ENCODE data around the gene PCDH9. TPM values are rescaled to one million over a fixed set of nuclear protein-coding genes. Genes with fewer than 3 reads are reported as not detected.

PCDH9 gene
- total RNA-seq, 6 donors from 2014 or later, result 3.1 to 19.4 (median 7.8) TPM

DNA sequence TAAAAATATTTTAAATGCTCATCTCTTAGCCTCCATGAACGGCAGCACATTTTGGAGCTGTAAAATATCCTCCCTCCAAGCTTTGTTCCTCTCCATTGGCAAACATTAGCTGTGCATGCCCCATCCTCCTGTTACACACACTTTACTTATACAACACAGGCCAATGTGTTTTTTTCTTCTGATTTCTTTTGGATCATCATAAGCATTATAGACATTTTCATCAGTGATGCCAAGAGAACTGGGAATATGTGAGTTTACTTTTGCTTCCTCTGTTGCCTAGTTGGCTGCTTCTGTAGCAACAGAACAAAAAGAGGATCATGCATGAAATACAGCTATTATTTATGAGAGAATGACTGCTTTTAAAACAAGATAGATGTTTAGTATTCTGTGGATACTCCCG, 142.6 kb downstream of the PCDH9 start:
- Histone ChIP-seq H3K27me3 (no peaks in the 10 kb centered on the region), H3K4me3 (no peak overlapping the region), H3K9me3 (no peaks in the 10 kb centered on the region), H3K27ac (no peak overlapping the region), H3K36me3 (no peaks in the 10 kb centered on the region), H3K4me1 (no peaks in the 10 kb centered on the region)
- WGBS, 2 donors, result 77 to 82% methylated on average over 2 of the region's 2 CpGs
- DNase-seq (no peak), ATAC-seq (ENCODE audit: low FRiP score in 2 of 2) (no peak)
- TF ChIP-seq EP300 (IDR thresholded peaks at IDR 0.05) (no peak), POLR2AphosphoS5 (IDR thresholded peaks at IDR 0.05) (no peak), POLR2A (IDR thresholded peaks at IDR 0.05) (no peak)
- TF ChIP-seq, protein P1, sequence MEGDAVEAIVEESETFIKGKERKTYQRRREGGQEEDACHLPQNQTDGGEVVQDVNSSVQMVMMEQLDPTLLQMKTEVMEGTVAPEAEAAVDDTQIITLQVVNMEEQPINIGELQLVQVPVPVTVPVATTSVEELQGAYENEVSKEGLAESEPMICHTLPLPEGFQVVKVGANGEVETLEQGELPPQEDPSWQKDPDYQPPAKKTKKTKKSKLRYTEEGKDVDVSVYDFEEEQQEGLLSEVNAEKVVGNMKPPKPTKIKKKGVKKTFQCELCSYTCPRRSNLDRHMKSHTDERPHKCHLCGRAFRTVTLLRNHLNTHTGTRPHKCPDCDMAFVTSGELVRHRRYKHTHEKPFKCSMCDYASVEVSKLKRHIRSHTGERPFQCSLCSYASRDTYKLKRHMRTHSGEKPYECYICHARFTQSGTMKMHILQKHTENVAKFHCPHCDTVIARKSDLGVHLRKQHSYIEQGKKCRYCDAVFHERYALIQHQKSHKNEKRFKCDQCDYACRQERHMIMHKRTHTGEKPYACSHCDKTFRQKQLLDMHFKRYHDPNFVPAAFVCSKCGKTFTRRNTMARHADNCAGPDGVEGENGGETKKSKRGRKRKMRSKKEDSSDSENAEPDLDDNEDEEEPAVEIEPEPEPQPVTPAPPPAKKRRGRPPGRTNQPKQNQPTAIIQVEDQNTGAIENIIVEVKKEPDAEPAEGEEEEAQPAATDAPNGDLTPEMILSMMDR (IDR thresholded peaks at IDR 0.05), result no peak

DNA sequence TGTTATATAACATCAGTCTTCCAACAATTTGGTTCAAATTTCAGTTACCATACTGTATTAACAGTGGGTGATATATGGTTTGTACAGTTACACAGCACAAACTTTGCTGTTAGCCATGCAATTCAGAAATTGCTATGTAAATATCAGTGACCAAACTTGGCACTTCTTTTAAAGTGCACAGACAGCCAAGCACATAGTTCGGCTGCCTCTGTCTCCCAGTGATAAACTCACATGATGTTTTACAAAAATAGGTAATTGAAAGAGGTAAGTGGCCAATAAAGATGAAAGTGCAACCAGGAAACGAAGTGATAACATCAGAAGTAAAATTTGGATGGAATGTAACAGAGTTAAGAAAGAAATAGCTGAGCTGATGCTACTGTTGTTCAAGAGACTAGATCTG, 143.9 kb downstream of the PCDH9 start:
- Histone ChIP-seq H3K4me3 (no peak overlapping the region), H3K27ac (no peak overlapping the region), H3K27me3 (no peaks in the 10 kb centered on the region), H3K4me1 (no peaks in the 10 kb centered on the region), H3K36me3 (no peaks in the 10 kb centered on the region), H3K9me3 (no peaks in the 10 kb centered on the region)
- DNase-seq (no peak), ATAC-seq (ENCODE audit: low FRiP score in 2 of 2) (no peak)
- TF ChIP-seq, protein P1 (IDR thresholded peaks at IDR 0.05), result no peak
- no peak for TF ChIP-seq EP300 (IDR thresholded peaks at IDR 0.05)
- no peak for TF ChIP-seq POLR2AphosphoS5 (IDR thresholded peaks at IDR 0.05)
- WGBS, 2 donors, result 53% methylated on average over 2 of the region's 2 CpGs

DNA sequence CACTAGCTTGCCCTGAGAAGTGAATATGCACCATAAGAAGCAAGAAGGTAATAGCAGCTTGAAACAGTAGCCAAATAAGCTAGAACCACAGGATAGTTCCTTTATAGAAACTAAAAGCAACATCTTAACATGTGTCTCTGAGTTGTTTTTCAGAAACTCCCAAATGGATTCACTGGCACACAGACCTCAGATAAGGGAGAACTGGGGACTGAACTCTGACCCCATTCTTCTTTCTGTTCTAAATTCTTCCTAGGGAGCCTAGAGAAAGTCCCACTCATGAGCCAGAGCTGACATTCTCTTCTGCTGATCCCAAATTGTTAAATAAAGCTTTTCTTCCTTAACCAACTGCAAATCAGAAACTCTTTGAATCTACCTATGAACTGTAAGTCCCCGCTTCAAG, 146.1 kb downstream of the PCDH9 start:
- WGBS, 2 donors, result 94 to 97% methylated on average over 1 of the region's 1 CpG
- Histone ChIP-seq H3K36me3 (no peaks in the 10 kb centered on the region), H3K27me3 (no peaks in the 10 kb centered on the region), H3K9me3 (no peaks in the 10 kb centered on the region), H3K4me3 (no peak overlapping the region), H3K27ac (no peak overlapping the region), H3K4me1 (no peaks in the 10 kb centered on the region)
- DNase-seq (no peak), ATAC-seq (ENCODE audit: low FRiP score in 2 of 2) (no peak)
- no peak for TF ChIP-seq POLR2A (IDR thresholded peaks at IDR 0.05)
- TF ChIP-seq, protein P1 (IDR thresholded peaks at IDR 0.05), result no peak
- TF ChIP-seq POLR2AphosphoS5 (IDR thresholded peaks at IDR 0.05), result no peak
- no peak for TF ChIP-seq EP300 (IDR thresholded peaks at IDR 0.05)

DNA sequence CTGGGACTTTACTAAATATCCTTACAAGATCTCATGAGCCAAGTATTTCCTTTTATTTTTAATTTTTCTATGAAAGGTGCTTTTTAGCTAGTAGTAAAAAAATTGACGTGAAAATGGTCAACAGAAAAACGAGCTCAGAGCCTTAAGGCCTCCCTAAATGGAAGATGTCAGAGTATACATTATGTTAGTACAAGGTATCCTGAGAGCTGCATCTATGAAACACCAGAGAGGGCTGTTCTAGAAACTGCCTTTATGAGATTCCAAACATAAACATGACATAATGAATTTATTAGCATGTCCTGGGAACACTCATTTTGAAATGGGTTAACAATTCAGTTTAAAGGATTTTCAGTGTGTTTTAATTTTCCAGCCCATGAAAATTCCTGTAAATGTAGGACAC, 146.6 kb downstream of the PCDH9 start:
- ATAC-seq (ENCODE audit: low FRiP score in 2 of 2) (no peak), DNase-seq (no peak)
- no peaks in the 10 kb centered on the region for H3K4me1 ChIP-seq
- H3K27ac ChIP-seq, result no peak overlapping the region
- H3K9me3 ChIP-seq, result no peaks in the 10 kb centered on the region
- H3K36me3 ChIP-seq, result no peaks in the 10 kb centered on the region
- TF ChIP-seq POLR2AphosphoS5 (IDR thresholded peaks at IDR 0.05) (no peak), EP300 (IDR thresholded peaks at IDR 0.05) (no peak), POLR2A (IDR thresholded peaks at IDR 0.05) (no peak)
- TF ChIP-seq, protein P1 (IDR thresholded peaks at IDR 0.05), result no peak
- no peaks in the 10 kb centered on the region for H3K27me3 ChIP-seq
- no peak overlapping the region for H3K4me3 ChIP-seq
- 88 to 90% methylated on average over 2 of the region's 2 CpGs for WGBS, 2 donors

DNA sequence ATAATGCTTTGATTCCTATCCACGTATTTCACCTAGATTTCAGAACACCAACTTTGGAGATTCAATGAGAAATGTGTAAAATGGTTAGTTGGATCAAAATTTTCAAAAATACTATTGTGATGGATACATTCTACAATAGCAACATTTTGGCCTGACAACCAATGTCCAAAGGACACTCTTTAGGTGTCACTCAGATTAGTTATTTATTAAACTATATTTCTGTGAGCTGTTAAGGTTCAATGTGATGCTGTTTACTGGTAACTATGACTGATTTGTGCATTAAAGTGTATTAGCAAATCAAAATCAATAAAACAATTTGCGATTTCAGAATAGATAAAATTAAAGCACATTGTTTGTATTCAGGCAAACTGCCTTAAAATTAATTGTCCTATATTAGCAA, 149.8 kb downstream of the PCDH9 start:
- 89 to 93% methylated on average over 2 of the region's 2 CpGs for WGBS, 2 donors
- no peak for DNase-seq
- no peak overlapping the region for H3K27ac ChIP-seq

More for the DNA sequence above, 149.8 kb downstream of the PCDH9 start:
- TF ChIP-seq POLR2A (IDR thresholded peaks at IDR 0.05) (no peak), EP300 (IDR thresholded peaks at IDR 0.05) (no peak), POLR2AphosphoS5 (IDR thresholded peaks at IDR 0.05) (no peak)
- TF ChIP-seq, protein P1 (IDR thresholded peaks at IDR 0.05), result no peak
- H3K27me3 ChIP-seq, result no peaks in the 10 kb centered on the region
- H3K4me1 ChIP-seq, result no peaks in the 10 kb centered on the region
- H3K9me3 ChIP-seq, result no peaks in the 10 kb centered on the region
- no peak overlapping the region for H3K4me3 ChIP-seq
- H3K36me3 ChIP-seq, result no peaks in the 10 kb centered on the region
- ATAC-seq (ENCODE audit: low FRiP score in 2 of 2), result no peak

Measured in upper lobe of left lung (tissue), 6 donors.